M059J (cell line): ENCODE results near the gene SEPHS1. TPM values are rescaled to one million over a fixed set of nuclear protein-coding genes. Genes with fewer than 3 reads are reported as not detected.
A peak's percentile ranks its signal among the peaks of the same experiment; 100 is the strongest.
"Not testable (repeated sequence)": the region's sequence is repeated elsewhere in the genome, so short reads cannot be mapped to it uniquely, and the experiment has no call there.

Experiments
- DNase-seq: peaks from one replicate; pipeline ENCODE4 v3.0.0-alpha.2; 2012; ENCODE audit warnings: low read depth
- total RNA-seq: library from RNA; depleted of rRNA; stranded (reverse); fragments of >200 nt; shearing (Covaris generic); gene quantifications from 2 replicates; pipeline ENCODE4 v1.2.3, GENCODE V29; 2014

The SEPHS1 gene
- total RNA-seq, 1 experiment from 2014 or later = 26.5 TPM

DNA sequence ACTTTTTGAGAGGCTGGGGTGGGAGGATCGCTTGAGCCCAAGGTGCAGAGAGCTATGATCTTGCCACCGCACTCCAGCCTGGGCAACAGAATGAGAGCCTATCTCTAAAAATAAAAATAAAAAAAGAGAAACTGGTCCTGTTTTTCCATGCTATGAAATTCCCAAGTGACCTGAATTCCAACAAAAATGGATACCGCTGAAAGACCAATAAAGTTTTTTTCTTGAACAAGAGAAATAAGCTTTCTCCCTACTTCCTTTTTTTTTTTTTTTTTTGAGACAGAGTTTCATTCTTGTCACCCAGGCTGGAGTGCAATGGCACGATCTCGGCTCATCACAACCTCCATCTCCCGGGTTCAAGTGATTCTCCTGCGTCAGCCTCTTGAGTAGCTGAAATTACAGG lies 12.5 kb upstream of the SEPHS1 start:
- no peak for DNase-seq

DNA sequence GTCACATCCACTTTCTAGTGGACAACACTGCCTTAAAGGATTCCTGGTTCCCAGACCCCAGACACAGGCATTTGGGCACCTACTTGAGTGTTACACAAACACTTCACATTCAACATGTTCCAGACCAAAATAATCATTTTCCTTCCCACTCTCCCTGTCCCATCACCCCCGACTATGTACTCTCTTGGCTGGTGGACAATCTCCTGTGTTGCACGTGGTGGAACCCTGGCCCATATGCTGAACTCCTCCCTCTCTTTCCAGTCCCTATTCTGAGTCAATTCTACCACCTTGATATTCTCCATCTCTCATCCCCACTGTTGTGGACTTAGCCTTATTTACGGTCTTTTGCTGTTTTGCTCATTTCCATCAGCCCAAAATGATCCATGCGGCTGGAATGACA lies 8.3 kb upstream of the SEPHS1 start:
- DNase-seq = no peak

DNA sequence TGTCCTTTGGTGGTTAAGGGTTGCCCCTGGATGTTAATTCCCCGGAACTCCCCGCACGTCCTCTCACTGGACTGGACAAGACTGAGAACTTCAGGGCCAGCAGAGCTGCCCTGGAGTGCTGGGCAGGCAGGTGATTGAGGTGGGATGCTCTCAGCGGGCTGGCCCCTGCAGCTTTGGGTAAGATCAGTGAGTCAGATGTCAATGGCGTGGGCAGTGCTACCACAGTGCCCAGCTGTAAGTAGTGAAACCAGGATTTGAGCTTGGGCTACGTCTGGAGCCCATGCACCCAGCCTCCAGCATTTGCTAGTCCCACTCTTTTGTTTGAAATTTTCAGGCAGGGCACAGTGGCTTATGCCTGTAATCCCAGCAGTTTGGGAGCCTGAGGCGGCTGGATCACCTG lies 6.7 kb upstream of the SEPHS1 start:
- no peak for DNase-seq

DNA sequence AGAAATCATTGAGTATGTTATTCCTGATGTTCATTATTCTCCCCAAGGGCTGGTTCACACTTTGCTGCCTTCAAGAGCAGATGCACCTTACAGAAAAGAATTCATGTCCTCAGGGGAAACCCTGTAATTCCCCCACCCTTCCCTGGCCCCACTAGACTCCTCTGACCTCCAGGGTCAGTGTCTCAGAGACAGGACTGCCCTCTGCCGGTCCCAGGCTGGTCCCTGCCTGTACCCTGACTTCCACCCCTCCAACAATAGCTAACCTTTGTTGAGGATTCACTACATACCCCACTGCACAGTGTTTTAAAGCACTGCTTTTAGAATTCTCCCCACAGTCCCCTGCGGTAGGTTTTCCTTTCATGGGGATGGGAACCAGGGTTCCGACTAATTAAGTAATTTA lies 4.4 kb upstream of the SEPHS1 start:
- no peak for DNase-seq

DNA sequence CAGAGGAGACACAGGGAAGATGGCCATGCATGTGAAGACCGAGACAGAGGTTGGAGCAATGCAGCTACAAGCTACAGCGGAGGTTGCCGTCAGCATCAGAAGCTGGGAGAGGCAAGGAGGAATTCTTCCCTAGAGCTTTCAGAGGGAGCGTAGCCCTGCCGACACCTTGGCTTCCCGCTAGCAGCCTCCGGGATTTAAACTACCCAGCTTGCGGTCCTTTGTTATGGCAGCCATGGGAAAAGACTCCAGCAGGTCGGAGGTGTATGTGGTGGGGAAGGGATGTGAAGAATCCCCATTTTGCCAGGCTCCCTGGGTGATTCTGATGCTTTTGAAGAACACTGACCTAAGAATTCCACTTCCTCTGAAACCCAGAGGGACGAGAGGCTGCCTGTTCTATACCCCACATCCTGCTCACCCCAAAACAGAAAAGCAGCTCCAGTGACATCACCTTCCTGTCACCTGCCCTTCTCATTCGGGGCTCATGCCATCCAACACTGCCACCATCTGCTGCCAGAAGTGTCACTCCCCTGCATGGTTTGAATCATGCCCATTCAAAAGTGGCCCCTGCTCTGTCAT lies 3.3 kb upstream of the SEPHS1 start:
- DNase-seq = no peak

DNA sequence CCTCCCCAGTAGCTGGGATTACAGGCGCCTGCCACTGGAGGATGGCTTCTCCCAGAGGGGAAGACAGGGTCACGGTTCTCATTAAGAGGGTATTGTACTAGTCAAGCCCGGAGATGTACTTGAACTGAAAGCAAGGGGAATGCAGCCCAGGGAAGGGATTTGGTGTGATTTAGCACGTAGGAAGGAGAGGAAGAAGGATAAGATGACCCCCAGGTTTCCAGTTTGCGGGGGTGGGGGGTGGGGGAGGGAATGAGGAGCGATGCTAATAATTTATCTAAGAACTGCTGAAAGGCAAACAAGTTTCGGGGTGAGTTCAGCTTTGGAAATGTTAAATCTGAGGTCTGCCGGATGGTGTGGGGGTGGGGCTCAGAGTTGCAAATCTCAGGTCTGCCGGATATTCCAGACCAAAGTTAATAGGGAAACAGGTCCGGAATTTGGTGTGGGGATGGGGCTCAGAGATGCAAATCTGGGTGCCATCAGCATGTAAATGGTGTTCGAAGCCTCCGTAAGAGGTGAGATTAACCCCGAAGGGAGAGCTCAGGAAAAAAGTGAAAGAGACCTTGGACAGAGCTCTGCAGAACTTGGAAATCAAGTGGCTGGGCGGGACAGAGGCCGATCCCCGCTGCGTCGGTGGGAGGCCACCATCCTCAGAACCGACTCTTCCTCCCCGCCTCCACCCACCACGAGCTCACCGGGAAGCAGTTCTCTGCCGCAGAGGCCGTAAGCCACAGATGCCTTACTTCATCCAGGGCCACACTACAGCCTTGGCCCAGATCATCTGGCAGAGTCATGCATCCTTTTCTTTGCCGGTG lies 1.6 kb upstream of the SEPHS1 start:
- DNase-seq = peak; percentile 31

DNA sequence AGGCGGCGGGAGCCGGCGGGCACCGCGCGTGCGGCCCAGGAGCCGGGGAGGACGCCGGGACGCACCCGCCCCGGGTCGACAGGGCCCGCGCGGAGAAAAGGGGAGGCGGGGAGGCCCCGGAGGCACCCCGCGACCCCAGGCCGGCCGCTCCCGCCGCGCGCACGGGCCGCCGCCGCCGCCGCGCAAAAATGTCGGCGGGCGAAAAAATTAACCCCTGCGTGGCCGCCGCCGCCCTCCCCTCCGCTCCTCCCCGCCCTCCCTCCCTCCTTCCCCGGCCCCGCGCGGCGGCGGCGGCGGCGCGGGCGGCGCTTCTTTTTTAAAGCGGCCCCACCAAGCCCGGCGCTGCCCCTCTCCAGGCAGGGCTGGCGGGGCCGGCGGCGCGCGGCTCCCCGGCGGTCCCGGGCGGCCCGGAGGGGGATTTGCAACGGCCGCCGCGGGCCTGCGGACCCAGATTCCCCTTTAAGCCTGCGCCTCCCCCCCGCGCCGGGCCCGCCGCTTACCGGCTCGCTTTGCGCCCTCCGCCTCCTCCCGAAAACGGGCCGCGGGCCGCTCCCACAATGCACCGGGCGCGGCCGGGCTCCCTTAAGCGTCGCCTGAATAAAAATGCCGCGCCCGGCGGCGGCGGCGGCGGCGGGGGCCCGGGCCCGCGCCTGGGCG lies 465 bp downstream of the SEPHS1 start:
- DNase-seq = peak; percentile 51

DNA sequence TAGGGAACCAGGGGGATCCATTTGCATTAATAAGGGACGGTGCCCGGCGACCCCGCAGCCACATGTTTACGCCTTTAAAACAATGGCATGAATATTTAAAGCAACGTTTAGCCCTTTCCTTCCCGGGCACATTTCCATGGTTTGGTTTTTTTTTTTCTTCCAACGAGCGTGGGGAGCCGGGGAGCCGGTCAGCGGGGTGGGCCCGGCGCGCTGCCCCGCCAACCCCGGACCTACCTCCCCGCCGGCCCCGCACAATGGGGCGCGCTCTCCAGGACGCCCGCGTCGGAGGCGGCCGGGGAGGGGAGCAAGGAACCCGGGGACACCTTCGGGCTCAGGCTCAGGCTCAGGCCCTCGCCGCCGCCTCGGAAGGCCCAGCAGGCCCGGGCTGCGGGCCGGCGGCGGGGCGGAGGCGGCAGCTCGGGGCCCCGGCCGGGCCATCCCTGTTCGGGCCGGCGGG lies 1.0 kb downstream of the SEPHS1 start:
- DNase-seq = peak; percentile 8

DNA sequence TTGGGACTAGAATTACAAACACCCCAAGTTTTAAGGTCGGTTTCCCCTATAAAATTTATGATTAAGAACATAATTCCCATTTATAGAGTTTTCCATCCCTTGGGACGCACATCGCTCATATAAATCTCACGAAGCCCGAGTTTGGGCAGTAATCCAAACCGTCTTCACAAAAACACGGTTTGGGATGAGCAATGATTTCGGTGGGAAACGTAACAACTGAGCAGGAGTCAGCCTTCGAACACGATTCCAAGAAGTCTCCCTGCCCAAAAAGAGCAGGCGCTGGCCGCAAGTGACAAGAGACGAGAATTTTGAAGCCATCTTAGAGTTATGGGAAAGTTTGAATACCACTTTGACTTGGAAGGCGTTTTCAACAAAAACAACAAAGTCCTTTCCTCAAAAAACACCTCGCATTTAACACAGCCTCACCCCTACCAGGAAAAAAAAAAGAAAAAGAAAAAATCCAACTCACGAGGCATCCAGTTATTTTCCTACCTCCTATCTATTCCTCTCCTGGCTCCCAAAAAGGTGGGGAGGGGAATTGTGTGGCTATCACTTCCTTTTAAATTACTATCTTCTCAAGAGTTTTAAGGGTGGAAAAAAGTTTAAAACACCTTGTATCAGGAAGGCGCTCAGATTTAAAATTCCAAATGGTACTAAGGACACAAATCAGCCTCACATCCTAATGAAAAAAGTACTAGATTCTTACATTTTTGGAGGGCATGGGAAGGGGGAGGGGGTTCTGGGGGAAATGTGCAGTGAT lies 1.6 kb downstream of the SEPHS1 start:
- peak; percentile 10 for DNase-seq

DNA sequence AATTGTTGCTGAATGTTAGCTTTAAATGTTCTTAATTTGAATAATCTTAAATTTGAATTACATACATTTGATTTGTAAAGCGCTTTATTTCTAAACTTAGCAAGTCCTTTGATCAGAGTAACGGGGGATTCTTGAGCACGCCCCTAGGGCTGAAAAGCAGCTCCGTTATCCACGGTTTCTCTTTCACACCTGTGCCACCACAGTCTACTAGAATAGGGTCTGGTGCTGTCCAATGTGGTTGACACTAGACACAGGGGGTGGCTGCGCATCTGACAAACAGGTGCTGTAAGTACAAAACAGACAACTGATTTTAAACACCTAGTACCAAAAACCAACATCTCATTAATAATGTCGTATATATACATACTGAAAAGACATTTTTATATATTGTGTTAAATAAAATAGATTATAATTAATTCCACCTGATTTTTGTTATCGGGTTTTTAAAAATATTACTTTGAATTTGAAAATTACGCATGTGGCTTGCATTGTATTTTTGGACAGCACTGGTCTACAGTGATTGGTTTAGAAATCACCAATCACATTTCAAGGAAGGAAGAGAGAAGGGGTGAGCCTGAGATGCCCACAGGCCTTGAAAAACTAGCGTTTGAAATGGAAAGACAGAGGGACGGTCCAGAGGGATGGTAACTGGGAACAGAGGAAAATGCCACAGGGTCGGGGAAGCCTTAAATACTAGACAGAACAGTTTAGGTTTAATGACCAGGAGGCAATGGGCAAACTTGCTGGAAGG lies 7.3 kb downstream of the SEPHS1 start:
- no peak for DNase-seq

DNA sequence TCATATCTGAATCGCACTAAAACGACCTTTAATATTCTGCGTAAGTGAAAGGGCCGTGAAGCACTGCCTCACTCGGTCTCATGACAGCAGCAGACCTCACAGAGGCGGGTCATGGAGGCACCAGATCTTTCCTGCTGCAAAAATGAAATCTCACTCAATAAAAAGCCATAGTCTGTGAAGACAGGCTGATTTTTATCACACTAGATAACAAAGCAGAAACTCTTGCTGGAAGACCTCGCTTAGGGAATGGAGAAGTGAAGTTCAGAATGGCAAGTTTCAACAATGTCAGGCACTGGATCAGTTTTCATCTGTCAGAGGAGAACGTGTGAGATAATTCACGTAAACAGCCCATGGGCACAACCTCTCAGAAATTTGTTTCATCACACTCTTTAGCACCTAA lies 8.0 kb downstream of the SEPHS1 start:
- DNase-seq = no peak

DNA sequence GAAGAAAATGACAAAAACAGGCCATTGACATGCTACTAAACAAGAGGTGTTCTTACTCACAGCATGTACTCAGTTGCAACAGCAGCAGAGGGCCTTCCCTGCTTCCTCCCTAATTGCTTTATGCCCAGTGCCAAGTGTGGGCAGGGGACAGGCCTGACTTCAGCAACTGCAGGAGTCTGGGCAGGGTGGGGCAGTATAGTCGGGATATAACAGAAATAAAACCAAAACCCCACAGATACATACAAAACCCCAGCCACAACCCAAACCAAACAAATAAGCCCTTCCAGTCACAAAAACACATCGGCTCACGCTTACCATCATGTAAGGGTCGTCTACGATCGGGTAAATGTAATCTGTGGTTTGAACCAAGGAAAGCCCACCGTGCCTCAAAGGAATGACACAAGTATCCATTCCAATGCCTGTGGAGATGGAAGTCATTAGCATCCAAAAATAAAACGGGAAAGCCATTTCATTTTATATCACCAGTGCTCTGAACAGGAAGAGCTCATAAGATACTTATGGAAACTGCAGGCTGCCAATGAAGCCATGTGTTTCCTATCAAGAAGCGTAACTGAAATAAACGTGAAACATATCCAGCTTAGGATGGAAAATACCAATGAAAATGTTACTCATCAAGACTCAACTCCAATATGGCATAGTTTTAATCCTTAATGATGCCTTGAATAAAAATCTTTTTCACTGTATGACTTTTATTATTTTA lies 9.5 kb downstream of the SEPHS1 start:
- DNase-seq = no peak

DNA sequence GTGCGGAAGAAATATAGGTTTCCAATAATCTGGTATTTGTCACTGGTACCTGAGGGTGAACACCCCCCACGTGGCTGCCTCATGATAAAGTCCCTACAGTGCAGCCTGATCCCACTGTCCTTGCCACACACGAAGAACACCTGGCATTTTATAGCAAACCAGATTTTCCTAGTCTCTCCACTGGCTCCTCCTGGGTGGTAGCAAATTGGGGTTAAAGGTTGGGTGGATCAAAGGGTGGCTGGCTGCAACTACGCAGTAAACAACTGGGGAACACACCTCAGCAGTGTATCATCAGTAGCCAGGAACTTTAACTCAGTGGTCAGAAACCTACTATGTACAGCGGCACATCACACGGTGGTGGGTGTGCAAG lies 10.3 kb downstream of the SEPHS1 start:
- DNase-seq = no peak

DNA sequence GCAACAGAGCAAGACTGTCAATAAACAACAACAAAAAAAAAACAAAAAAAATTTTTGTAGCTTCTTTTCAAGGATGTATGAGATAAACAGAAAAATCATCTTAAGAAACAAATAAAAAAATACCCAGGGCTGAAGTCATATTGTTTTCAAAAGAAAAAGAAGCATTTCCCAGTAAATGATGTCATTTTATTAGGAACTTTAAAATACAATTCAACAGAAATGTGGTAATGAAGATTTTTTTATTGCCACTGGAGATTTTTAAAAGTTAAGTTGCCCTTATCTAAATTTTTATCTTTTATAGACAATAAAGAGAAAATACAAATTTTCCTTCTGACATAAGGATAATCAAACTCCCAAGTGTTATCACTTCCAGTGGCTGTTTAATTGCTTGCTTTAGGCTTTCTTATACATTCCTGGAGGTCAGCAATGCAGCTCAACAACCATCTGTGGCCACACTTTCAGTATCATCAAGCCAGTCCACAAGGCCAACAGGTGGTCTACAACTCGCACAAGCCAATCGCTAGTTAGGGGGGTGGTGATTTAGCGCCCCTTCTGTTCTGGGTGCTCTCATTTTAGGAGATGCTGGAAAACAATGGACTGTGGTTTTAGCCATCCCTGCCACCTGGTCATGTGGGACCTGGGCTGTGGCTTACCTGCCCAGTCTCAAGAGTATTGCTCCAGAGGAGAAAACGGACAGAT lies 10.8 kb downstream of the SEPHS1 start:
- no peak for DNase-seq

DNA sequence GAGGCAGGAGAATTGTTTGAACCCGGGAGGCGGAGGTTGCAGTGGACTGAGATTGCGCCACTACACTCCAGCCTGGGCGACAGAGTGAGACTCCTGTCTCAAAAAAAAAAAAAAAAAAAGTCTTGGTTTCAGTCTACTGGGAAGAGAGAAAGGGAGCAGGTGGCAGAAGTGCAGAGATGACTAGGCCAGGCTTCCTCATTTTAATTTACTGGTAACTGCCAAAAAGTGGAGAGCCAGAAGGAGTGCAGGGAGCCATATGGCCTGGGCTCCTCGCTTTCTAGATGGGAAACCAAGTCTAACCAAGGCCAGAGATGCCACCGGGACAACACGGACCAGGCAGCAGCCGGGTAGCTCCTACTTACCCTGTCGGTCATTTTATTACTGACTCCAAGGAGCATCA lies 12.2 kb downstream of the SEPHS1 start:
- DNase-seq = no peak

DNA sequence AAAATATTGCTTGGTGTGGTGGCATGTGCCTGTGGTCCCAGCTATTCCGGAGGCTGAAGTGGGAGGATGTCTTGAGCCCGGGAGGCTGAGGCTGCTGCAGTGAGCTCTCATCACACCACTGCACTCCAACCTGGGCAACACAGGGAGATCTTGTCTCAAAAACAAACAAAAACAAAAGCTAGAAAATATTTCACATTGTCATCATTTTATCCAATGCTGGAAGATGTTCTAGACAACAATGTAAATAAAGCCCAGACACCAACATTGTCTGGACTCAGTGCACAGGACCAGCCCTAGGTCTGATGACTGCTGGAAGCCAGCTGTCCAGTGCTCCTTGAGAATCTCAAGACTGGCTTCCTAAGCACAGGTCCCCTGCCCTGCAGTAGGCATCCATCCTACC lies 13.5 kb downstream of the SEPHS1 start:
- no peak for DNase-seq

DNA sequence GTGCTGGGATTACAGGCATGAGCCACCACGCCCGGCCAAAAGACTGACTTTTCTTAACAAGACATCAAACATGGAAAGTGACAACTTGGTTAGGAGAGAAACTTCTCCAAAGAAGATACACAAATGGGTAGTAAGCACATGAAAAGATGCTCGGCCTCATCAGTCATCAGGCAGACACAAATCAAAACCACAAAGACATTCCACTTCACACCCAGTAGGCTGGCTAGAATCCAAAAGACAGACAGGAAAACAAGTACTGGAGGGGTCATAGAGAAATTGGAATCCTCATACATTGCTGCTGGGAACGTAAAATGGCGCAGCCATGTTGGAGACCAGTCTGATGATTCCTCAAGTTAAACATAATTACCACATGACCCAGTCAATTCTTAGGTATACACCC lies 16.4 kb downstream of the SEPHS1 start:
- DNase-seq = peak; percentile 12

DNA sequence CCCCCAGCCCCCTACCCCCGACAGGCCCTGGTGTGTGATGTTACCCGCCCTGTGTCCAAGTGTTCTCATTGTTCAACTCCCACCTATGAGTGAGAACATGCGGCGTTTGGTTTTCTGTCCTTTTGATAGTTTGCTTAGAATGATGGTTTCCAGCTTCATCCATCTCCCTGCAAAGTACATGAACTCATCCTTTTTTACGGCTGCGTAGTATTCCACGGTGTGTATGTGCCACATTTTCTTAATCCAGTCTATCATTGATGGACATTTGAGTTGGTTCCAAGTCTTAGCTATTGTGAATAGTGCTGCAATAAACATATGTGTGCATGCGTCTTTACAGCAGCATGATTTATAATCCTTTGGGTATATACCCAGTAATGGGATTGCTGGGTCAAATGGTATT lies 17.1 kb downstream of the SEPHS1 start:
- not testable (repeated sequence) for DNase-seq

DNA sequence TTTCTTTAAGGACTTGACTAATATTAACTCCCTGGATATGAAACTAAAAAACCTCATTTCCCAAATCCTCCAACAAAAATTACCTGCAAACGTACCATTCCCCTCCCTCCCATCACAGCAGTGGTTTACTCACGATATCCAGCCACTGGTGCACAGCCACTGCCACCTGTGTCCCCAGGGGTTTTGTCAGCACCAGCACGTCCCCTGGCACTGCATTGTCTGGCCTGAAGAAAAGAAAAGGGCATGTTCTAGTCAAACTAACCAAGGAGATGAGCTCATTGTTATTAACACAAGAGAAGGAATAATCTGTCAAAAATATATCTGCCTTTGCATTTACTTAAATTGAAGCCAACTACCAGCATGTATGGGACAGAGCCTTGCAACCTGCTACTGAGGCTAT lies 18.5 kb downstream of the SEPHS1 start:
- DNase-seq = no peak

DNA sequence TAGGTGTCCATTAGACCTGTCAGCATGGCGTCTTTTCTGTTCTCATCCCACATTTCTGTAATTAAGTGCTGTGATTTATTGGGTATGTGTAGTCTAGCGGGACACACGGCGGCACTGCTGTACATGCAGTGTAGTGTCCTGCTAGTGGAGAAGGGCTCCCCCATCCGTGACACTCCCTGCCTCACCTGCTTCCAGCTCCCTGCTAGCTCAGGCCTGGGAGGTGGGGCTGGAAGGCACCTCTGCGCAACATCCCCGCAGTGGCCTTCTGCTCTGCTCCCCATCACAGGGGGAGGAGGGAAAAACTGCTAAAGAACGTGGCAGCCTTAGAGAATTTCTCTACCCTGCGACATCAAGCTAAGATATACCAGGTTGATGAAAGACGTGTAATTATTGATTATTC lies 19.5 kb downstream of the SEPHS1 start:
- no peak for DNase-seq
